PC-9 (cell line): Measurements from ENCODE around the gene MAP3K5. TPM values are rescaled to one million over a fixed set of nuclear protein-coding genes. Genes with fewer than 3 reads are reported as not detected.

ENCODE experiments used
- BruUV-seq: library from RNA; stranded (reverse); fragments of 400-500 nt; replicated peaks from 2 replicates; lab custom pipeline; 2021; lab: Mats Ljungman, UMichigan
- CTCF ChIA-PET: fragments of 300-600 bp; sonication (Branson Sonifier 250); formaldehyde crosslinking; loops from one replicate; lab custom pipeline; 2022; ENCODE audit warnings: antibody characterized with exemption; lab: Charles Lee
- POLR2A ChIA-PET: fragments of 300-600 bp; sonication (Branson Sonifier 250); formaldehyde crosslinking; loops from one replicate; lab custom pipeline; 2022; ENCODE audit warnings: antibody characterized with exemption; ENCODE audit not compliant: unreplicated experiment; lab: Charles Lee
- DNase-seq, 2 experiments: peaks; one replicate each; pipeline versions ENCODE4 v3.0.0 to v3.0.0-alpha.2; 2015 to 2022; ENCODE audit warnings: mixed read lengths in 1 of 2
- H2AFZ ChIP-seq: fragments of 200-600 bp; sonication (generic); 2 replicates; pipeline ENCODE4 v1.8.1; 2017; ENCODE audit warnings: antibody characterized with exemption
- H3F3A ChIP-seq: fragments of 200-600 bp; sonication (generic); 2 replicates; pipeline ENCODE4 v1.8.1; 2017; ENCODE audit warnings: antibody characterized with exemption, mild to moderate bottlenecking, low read depth; ENCODE audit not compliant: insufficient read depth
- H3K27ac ChIP-seq: fragments of 200-600 bp; sonication (generic); 2 replicates; pipeline ENCODE4 v1.6.1; 2016; ENCODE audit warnings: mixed run types
- H3K27me3 ChIP-seq: fragments of 200-600 bp; sonication (generic); 2 replicates; pipeline ENCODE4 v1.6.1; 2016; ENCODE audit warnings: low read depth, mixed run types; ENCODE audit not compliant: insufficient read depth
- H3K36me3 ChIP-seq: fragments of 200-600 bp; sonication (generic); 2 replicates; pipeline ENCODE4 v1.6.1; 2016; ENCODE audit warnings: low read depth, mixed run types
- H3K4me1 ChIP-seq: fragments of 200-600 bp; sonication (generic); replicated peaks from 2 replicates; pipeline ENCODE4 v1.6.1; 2016; ENCODE audit warnings: mixed run types; ENCODE audit not compliant: insufficient read depth
- H3K4me2 ChIP-seq: fragments of 200-600 bp; sonication (generic); 2 replicates; pipeline ENCODE4 v1.6.1; 2017; ENCODE audit warnings: mixed run types
- H3K4me3 ChIP-seq: fragments of 200-600 bp; sonication (generic); 2 replicates; pipeline ENCODE4 v1.6.1; 2016; ENCODE audit warnings: mixed run types
- H3K79me2 ChIP-seq: fragments of 200-600 bp; sonication (generic); 2 replicates; pipeline ENCODE4 v1.6.1; 2017; ENCODE audit warnings: low read depth, mixed run types
- H3K9me2 ChIP-seq: fragments of 200-600 bp; sonication (generic); 2 replicates; pipeline ENCODE4 v1.8.1; 2017; ENCODE audit warnings: mild to moderate bottlenecking; ENCODE audit not compliant: insufficient read depth
- H3K9me3 ChIP-seq: fragments of 200-600 bp; sonication (generic); 2 replicates; pipeline ENCODE4 v1.8.1; 2016; ENCODE audit warnings: low read depth; ENCODE audit not compliant: insufficient read depth
- H4K20me1 ChIP-seq: fragments of 200-600 bp; sonication (generic); 2 replicates; pipeline ENCODE4 v1.8.1; 2017; ENCODE audit not compliant: insufficient read depth
- CTCF ChIP-seq: fragments of 200-600 bp; sonication (generic); conservative IDR thresholded peaks from 2 replicates; pipeline ENCODE4 v1.6.1; 2017; ENCODE audit warnings: mixed run types, antibody characterized with exemption, mild to moderate bottlenecking, moderate library complexity
- EZH2 ChIP-seq: fragments of 200-600 bp; sonication (generic); IDR thresholded peaks from 2 replicates; pipeline ENCODE4 v1.8.0; 2017; ENCODE audit warnings: antibody characterized with exemption, low read depth
- intact Hi-C: fragments of 100-400 bp; cut with micrococcal nuclease; formaldehyde crosslinking; loops from one replicate; pipeline ENCODE4 v1.10.0; 2022; ENCODE audit not compliant: unreplicated experiment
- total RNA-seq: library from RNA; stranded (reverse); gene quantifications from 2 replicates; pipeline ENCODE4 v1.2.3, GENCODE V29; 2021

MAP3K5 gene
- total RNA-seq, 1 experiment from 2014 or later = 10.9 TPM

DNA sequence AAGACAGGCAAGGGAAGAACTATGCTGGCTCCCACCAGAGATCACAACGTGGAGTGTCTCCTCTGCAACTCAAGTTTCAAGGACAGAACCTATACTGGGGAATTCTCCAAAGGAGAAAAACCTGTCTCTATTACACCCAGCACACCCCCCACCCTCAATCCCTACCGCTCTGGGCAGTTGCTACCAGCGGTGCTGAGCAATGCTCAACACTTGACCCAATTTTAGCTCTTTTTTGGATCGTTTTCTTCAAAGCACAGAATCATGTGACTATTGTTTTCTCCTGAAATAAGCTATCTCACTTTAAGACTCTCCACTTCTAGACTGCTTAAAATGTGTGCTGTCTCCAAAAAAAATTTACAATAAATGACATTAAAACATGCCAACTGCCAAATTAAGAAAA lies 265.3 kb downstream of the MAP3K5 start:
- H2AFZ ChIP-seq = no peak overlapping the region
- H3K4me3 ChIP-seq = no peak overlapping the region
- POLR2A ChIA-PET = no interaction called here
- H3K79me2 ChIP-seq = peaks cover 61% of the 10 kb centered on the region
- H3K36me3 ChIP-seq = no peaks in the 10 kb centered on the region
- H3F3A ChIP-seq = no peaks in the 10 kb centered on the region
- no peaks in the 10 kb centered on the region for H3K27me3 ChIP-seq
- H3K27ac ChIP-seq = no peak overlapping the region
- H4K20me1 ChIP-seq = peaks cover 17% of the 10 kb centered on the region; the same call in 1 of the 2 replicates
- TF ChIP-seq CTCF (no peak), EZH2 (no peak)
- DNase-seq = no peak
- no peak overlapping the region for H3K4me2 ChIP-seq
- intact Hi-C loops = no loop called here
- CTCF ChIA-PET = no interaction called here
- H3K4me1 ChIP-seq = no peaks in the 10 kb centered on the region
- no peaks in the 10 kb centered on the region for H3K9me2 ChIP-seq
- BruUV-seq = no TSS peak
- H3K9me3 ChIP-seq = no peaks in the 10 kb centered on the region

DNA sequence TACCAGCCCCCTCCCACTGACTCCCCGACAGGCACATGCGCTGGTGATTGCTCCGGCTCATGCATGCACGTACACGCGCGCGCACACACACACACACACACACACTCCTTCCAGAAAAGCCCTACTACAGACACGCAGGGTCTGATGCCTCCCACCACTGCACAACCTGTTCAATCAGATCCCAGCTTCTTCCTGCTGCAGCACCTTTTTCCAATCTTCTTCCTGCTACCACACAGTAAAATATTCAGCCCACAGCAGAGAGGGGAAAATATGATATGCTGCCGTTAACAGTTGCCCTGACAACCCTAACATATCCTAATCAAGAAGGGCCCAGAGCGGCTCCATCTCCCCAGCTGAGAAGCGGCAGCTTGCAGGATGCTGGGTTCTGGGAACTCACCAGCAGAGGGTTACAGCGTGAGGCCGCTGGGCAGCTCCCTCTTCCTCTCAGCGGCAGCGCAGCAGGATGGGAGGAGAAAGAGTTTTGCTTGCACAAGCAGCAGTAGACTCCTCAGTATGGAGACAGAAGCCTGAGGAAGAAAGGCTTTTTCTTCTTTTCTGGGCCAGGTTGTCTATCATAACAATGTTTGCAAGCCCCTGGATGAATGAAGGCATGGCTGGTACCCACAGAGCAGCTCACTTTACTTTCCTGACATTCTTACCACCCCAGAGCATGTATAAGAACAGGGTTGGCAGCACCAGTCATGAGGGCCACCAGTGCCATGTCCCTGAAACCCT lies 265.9 kb downstream of the MAP3K5 start:
- Histone ChIP-seq H3K36me3 (no peaks in the 10 kb centered on the region), H3F3A (no peaks in the 10 kb centered on the region), H4K20me1 (peaks cover 17% of the 10 kb centered on the region; the same call in 1 of the 2 replicates), H3K4me1 (0 out of 2 replicates have a peak, but pooled peaks cover under 1% of the 10 kb centered on the region), H3K27me3 (no peaks in the 10 kb centered on the region), H3K9me3 (no peaks in the 10 kb centered on the region), H3K4me3 (no peak overlapping the region), H3K79me2 (peaks cover 61% of the 10 kb centered on the region), H3K9me2 (no peaks in the 10 kb centered on the region), H3K4me2 (no peak overlapping the region), H3K27ac (no peak overlapping the region), H2AFZ (no peak overlapping the region)
- intact Hi-C loops = no loop called here
- no peak for TF ChIP-seq EZH2
- ChIA-PET CTCF (no interaction called here), POLR2A (interaction anchor here (0.5 to 0.6 kb wide), 2 partner anchors 252 to 317 kb away, joined by 4 to 12 read pairs; no protein-coding TSS in a partner anchor)
- no peak for DNase-seq
- BruUV-seq = no TSS peak

DNA sequence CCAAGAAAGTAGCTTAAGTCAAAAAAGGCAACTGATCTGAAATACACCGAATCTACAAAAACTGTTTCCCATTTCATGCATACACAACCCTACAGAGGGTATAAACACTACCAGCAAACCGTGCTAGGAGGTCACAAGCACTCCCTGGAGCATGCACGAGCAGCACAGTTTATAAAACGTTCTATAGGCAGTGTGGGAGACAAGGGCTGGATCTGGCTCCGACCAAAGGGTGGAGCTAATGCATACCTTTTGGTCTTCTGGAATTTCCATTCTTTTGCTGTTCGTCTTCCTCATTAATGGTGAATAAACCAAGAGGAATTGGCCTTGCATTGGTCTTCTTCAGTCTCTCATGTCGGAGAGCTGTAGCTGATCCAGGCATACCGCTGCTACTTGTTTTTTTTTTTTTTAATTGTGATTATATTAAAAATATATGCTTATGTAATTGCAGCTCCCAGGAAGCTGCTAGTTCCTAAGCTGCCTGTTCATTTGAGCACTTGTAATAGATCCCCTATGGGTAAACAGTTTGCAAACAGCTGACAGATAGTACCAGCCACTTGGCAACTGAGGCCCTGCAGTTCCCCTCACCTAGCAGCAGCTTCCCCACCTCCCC lies 266.6 kb downstream of the MAP3K5 start:
- TF ChIP-seq EZH2 (no peak), CTCF (no peak)
- no peaks in the 10 kb centered on the region for H3K9me3 ChIP-seq
- H3F3A ChIP-seq = no peaks in the 10 kb centered on the region
- H3K36me3 ChIP-seq = no peaks in the 10 kb centered on the region
- H3K79me2 ChIP-seq = peaks cover 64% of the 10 kb centered on the region
- no peak overlapping the region for H3K4me3 ChIP-seq
- no peak overlapping the region for H3K27ac ChIP-seq
- H3K4me2 ChIP-seq = no peak overlapping the region
- peaks cover 14% of the 10 kb centered on the region for H4K20me1 ChIP-seq
- CTCF ChIA-PET = no interaction called here
- intact Hi-C loops = no loop called here
- DNase-seq = no peak
- POLR2A ChIA-PET = interaction anchor here (0.5 to 0.6 kb wide), 2 partner anchors 251 to 318 kb away, joined by 4 to 12 read pairs; no protein-coding TSS in a partner anchor
- no TSS peak for BruUV-seq
- H3K4me1 ChIP-seq = 0 out of 2 replicates have a peak, but pooled peaks cover 7% of the 10 kb centered on the region
- H3K9me2 ChIP-seq = no peaks in the 10 kb centered on the region
- H3K27me3 ChIP-seq = no peaks in the 10 kb centered on the region
- no peak overlapping the region for H2AFZ ChIP-seq
